ENCODE measurements around the gene MYH14. TPM values are rescaled to one million over a fixed set of nuclear protein-coding genes. Genes with fewer than 3 reads are reported as not detected.

MYH14 gene
- total and polyA plus RNA-seq, 2 of the 4 experiments (the other 2 are of a cell fraction), result not detected

GRCh38 chr19:50357178-50358100 lies 154.0 kb downstream of the MYH14 start:
- Histone ChIP-seq H3K79me1 (ENCODE audit: low read depth in 1 of 2, low read length in 2 of 2) (no peaks in the 10 kb centered on the region), H2BK120ac (ENCODE audit: low read depth, low read length) (no peak overlapping the region), H4K20me1 (ENCODE audit: insufficient read depth, low read length) (no peaks in the 10 kb centered on the region), H3K23ac (ENCODE audit: low read depth, low read length) (no peak overlapping the region), H2AK9ac (replicated peaks; ENCODE audit: low read depth, low read length, poor library complexity) (no peak overlapping the region), H4K5ac (ENCODE audit: low read depth, low read length) (peak overlapping the region; percentile 45; the same call in 1 of the 2 replicates), H2AFZ (replicated peaks; ENCODE audit: low read length, poor library complexity) (peak overlapping the region; percentile 90), H3K27me3 (ENCODE audit: control insufficient read depth, insufficient read depth, low read length) (peaks cover 6% of the 10 kb centered on the region; the same call in 1 of the 2 replicates), H3K9me3 (ENCODE audit: control insufficient read depth, insufficient read depth, low read length) (no peaks in the 10 kb centered on the region), H2BK5ac (ENCODE audit: low read depth, low read length, poor library complexity, severe bottlenecking) (no peak overlapping the region), H3K18ac (ENCODE audit: low read depth, low read length) (no peak overlapping the region), H3K9me1 (ENCODE audit: insufficient read depth, low read length) (no peaks in the 10 kb centered on the region), H3K14ac (replicated peaks; ENCODE audit: low read depth, low read length) (no peak overlapping the region), H3K27ac (ENCODE audit: insufficient read depth, low read length) (no peak overlapping the region), H4K91ac (ENCODE audit: insufficient read depth, low read depth, low read length) (peak overlapping the region; percentile 2; the same call in 1 of the 2 replicates), H3K36me3 (ENCODE audit: control insufficient read depth, insufficient read depth, low read length) (no peaks in the 10 kb centered on the region), H2BK15ac (ENCODE audit: low read depth, low read length) (no peak overlapping the region), H3K4me1 (ENCODE audit: control insufficient read depth, insufficient read depth, low read length) (no peaks in the 10 kb centered on the region), H3K4ac (ENCODE audit: low read depth, low read length) (peak overlapping the region; percentile 14; the same call in 1 of the 2 replicates), H4K8ac (ENCODE audit: low read depth in 2 of 2, low read length in 2 of 2) (peak overlapping the region; percentile 9 to 68; a peak in 3 of 4 replicates), H2BK20ac (ENCODE audit: low read depth, low read length) (no peak overlapping the region), H3K4me3 (ENCODE audit: insufficient read depth, low read depth, low read length) (peak overlapping the region; percentile 36), H3K9ac (ENCODE audit: low read depth, low read length) (peak overlapping the region; percentile 28; the same call in 1 of the 2 replicates), H3K4me2 (ENCODE audit: low read depth, low read length) (peak overlapping the region; percentile 86), H3K56ac (ENCODE audit: extremely low read depth, insufficient read depth, low read length) (no peak overlapping the region), H2AK5ac (ENCODE audit: low read depth, low read length) (no peak overlapping the region)
- 17% methylated on average over 20 of the region's 54 CpGs; no CpG with 5 or more reads in 1 of the 2 experiments for WGBS, 2 experiments (ENCODE audit: extremely low coverage in 2 of 2, insufficient read length in 1 of 2)
- intact Hi-C loops (cut with micrococcal nuclease) (loop anchor here (1.0 to 10.0 kb wide), 5 partner anchors 104 to 657 kb away; partner anchors contain the start of gene KLK10), in situ Hi-C loops (cut with MboI; ENCODE audit: low sequenced_read_pairs) (loop anchor here (10.0 kb wide), 1 partner anchor 427 kb away; no protein-coding TSS in a partner anchor), dilution Hi-C loops (cut with HindIII; ENCODE audit: low sequenced_read_pairs, unreplicated experiment) (no loop called here)
- ATAC-seq (ENCODE audit: low read depth) (peak; percentile 96), DNase-seq (peak; percentile 41)
- no TSS peak for BruUV-seq (replicated peaks)
- TF ChIP-seq CHD1 (IDR thresholded peaks at IDR 0.05; ENCODE audit: low read depth, low read length) (no peak), SMC3 (IDR thresholded peaks at IDR 0.05; ENCODE audit: low read depth, low read length) (peak; percentile 57), RAD21 (IDR thresholded peaks at IDR 0.05; ENCODE audit: low read length) (peak; percentile 72), ELK1 (IDR thresholded peaks at IDR 0.05; ENCODE audit: borderline replicate concordance, low read depth, low read length) (no peak), FOS (IDR thresholded peaks at IDR 0.05; ENCODE audit: low read depth, low read length) (no peak), RCOR1 (IDR thresholded peaks at IDR 0.05; ENCODE audit: insufficient replicate concordance, low read length) (no peak), NFE2L2 (IDR thresholded peaks at IDR 0.05; ENCODE audit: low read depth, low read length) (no peak), BHLHE40 (IDR thresholded peaks at IDR 0.05; ENCODE audit: low read depth, low read length) (no peak), POLR2A (IDR thresholded peaks at IDR 0.05; ENCODE audit: low read depth, low read length) (no peak), MXI1 (IDR thresholded peaks at IDR 0.05; ENCODE audit: borderline replicate concordance, low read depth, low read length) (no peak), CTCF (conservative IDR thresholded peaks at IDR 0.05; ENCODE audit: low read depth, low read length) (peak; percentile 75)
- ChIA-PET CTCF (interaction anchor here (0.5 to 1.0 kb wide), 5 partner anchors 11 to 689 kb away, joined by 3 to 7 read pairs (median 4); no protein-coding TSS in a partner anchor), POLR2A (ENCODE audit: unreplicated experiment) (no interaction called here)

All from IMR-90 (cell line).